Activated naive CD8-positive, alpha-beta T cell treated with anti-CD3 and anti-CD28 coated beads, Interleukin-2, amount 50 U/mL, for 24 hours (primary cell): ENCODE results near the gene COL6A5.

Experiments used
- ATAC-seq: fragments of 150-1000 bp; cut with Tn5 transposase; one replicate; pipeline ENCODE4 v1.10.0; 2021
- DNase-seq: peaks from one replicate; pipeline ENCODE4 v3.0.0; 2021
- H3K27ac Mint-ChIP-seq: one replicate; pipeline ENCODE4 v1.8.0; 2021; ENCODE audit warnings: mild to moderate bottlenecking, mixed read lengths
- H3K27me3 Mint-ChIP-seq: one replicate; pipeline ENCODE4 v1.8.0; 2021; ENCODE audit warnings: mixed read lengths
- H3K36me3 Mint-ChIP-seq: one replicate; pipeline ENCODE4 v1.8.0; 2021; ENCODE audit warnings: low read depth, mixed read lengths
- H3K4me1 Mint-ChIP-seq: one replicate; pipeline ENCODE4 v1.8.0; 2021; ENCODE audit warnings: mixed read lengths
- H3K4me3 Mint-ChIP-seq: one replicate; pipeline ENCODE4 v1.8.0; 2021; ENCODE audit warnings: mild to moderate bottlenecking, moderate library complexity, mixed read lengths
- H3K9me3 Mint-ChIP-seq: one replicate; pipeline ENCODE4 v1.8.0; 2021; ENCODE audit warnings: mixed read lengths

Gene COL6A5

DNA sequence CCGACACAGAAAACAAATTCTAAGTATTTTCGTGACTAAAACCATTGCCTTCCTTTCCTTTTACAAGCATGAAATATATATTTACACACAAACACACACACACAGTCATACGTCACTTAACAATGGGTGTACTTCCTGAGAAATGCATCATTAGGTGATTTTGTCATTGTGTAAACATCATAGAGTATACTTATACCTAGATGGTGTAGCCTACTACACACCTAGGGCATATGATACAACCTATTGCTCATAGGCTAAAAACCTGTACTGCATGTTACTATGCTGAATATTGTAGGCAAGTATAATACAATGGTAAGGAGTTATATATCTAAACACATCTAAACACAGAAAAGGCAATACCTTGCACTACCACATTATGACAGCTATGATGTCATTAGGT is 28.6 kb downstream of the COL6A5 start:
- Mint-ChIP-seq H3K36me3 (no peaks in the 10 kb centered on the region), H3K4me1 (no peaks in the 10 kb centered on the region), H3K27ac (no peak overlapping the region), H3K4me3 (no peak overlapping the region), H3K9me3 (no peaks in the 10 kb centered on the region), H3K27me3 (no peaks in the 10 kb centered on the region)
- no peak for DNase-seq
- ATAC-seq = no peak

DNA sequence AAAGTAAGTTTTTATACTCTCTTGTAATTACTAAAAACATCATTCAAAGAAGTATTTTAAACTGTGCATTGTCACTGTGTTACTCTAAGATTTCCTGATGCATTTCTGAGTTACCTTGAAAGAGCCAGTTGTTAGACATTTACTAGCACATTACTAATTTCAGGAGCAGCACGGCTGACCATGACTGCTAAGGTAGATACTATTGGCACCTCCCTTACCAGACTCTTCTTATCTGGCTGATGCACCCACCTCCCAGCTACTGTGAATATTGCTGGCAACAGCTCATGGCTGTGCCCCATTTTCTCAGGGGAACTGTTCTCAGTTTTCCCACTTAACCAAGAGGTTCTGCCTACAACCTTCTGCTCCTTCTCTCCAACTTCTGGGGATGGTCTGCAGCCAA is 29.4 kb downstream of the COL6A5 start:
- ATAC-seq (no peak), DNase-seq (no peak)
- Mint-ChIP-seq H3K9me3 (no peaks in the 10 kb centered on the region), H3K27ac (no peak overlapping the region), H3K27me3 (no peaks in the 10 kb centered on the region), H3K4me3 (no peak overlapping the region), H3K36me3 (no peaks in the 10 kb centered on the region), H3K4me1 (no peaks in the 10 kb centered on the region)

DNA sequence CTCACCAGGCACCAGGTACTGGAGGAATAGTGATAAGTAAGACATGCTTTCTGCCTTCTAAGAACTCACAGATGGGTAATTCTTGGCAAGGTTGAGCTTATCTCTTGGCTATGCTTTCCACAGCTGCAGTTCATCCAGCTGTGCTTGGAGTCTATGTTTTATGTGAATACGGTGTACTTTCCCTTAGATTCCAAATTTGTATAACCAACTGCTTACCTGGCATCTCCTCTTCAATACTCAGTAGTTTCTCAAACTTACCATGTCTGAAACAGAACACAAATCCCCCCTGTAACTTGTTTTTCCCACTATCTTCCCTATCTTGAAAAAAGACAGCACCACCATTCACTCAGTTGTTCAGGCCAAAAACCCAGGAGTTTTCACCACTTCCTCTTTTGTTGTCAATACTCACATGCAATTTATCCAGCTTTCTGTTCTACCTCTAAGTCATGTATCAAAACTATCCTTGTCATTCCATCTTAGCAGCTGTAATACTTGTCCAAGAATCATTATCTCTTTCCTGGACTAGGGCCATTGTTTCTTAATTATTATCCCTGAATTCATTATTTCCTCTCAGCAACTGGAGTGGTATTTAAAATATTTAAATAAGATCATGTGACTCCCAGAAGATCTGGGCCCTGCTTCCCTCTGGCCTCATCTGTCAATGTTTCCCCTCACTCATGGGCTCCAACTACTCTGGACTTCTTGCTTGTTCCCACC is 32.6 kb downstream of the COL6A5 start:
- Mint-ChIP-seq H3K27me3 (peaks cover 3% of the 10 kb centered on the region), H3K27ac (no peak overlapping the region), H3K36me3 (no peaks in the 10 kb centered on the region), H3K4me3 (no peak overlapping the region), H3K9me3 (no peaks in the 10 kb centered on the region), H3K4me1 (no peaks in the 10 kb centered on the region)
- DNase-seq (no peak), ATAC-seq (no peak)

DNA sequence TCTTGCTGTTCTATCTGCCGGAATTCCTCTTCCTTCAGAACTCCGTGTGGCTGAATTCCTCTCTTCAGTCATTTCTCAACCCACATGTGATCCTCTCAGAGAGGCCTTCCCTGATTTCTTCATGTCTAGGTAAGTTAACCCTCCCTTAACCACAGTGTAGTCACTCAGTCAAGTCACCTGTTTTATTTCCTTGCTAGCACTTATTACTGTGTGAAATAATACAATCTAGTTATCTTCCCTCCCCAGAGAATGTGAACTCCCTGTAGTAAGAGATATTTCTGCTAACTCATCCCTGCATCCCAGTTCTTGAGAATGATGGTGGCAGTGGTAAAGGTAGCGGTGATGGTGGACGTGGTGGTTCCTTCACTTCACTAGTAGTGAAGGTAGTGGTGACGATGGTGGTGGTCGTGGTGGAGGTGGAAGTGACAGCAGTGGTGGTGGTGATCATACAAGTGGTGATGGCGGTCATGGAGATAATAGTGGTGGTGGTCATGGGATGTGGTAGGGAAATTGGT is 33.3 kb downstream of the COL6A5 start:
- H3K9me3 Mint-ChIP-seq = no peaks in the 10 kb centered on the region
- no peak overlapping the region for H3K27ac Mint-ChIP-seq
- H3K27me3 Mint-ChIP-seq = peaks cover 3% of the 10 kb centered on the region
- DNase-seq (no peak), ATAC-seq (no peak)
- no peaks in the 10 kb centered on the region for H3K4me1 Mint-ChIP-seq
- H3K36me3 Mint-ChIP-seq = no peaks in the 10 kb centered on the region
- H3K4me3 Mint-ChIP-seq = no peak overlapping the region

DNA sequence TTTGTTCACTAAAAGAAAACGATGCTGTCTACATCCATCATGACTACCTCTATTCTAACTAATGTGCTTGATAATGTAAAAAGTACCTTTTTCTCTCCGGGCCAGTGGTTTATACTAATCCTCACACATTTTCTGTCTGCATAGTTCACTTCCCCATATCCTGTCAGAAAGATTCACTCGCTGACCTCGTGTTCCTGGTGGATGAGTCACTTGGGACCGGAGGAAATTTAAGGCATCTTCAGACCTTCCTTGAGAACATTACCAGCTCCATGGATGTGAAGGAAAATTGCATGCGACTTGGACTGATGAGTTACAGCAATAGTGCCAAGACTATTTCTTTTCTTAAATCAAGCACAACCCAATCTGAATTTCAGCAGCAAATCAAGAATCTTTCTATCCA is 33.8 kb downstream of the COL6A5 start:
- DNase-seq (no peak), ATAC-seq (no peak)
- Mint-ChIP-seq H3K4me3 (no peak overlapping the region), H3K4me1 (no peaks in the 10 kb centered on the region), H3K27me3 (peaks cover 6% of the 10 kb centered on the region), H3K36me3 (no peaks in the 10 kb centered on the region), H3K9me3 (no peaks in the 10 kb centered on the region), H3K27ac (no peak overlapping the region)

DNA sequence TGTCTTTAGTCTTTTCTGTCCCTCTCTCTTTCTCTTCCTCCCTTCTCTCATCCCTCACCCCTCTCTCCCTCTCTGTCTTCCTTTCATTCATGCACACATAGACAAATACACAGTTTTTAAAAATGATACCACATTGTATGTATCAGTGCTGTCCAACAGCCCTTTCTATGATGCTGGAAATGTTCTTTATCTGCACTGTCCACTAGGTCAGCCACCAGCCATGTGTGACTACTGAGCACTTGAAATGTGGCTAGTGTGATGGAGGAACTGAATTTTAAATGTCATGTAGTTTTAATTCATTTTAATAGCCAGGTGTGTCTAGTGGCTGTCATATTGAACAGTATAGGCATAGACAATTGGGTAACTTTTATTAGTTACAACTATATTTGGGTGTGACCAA is 34.9 kb downstream of the COL6A5 start:
- no peak overlapping the region for H3K27ac Mint-ChIP-seq
- ATAC-seq = no peak

DNA sequence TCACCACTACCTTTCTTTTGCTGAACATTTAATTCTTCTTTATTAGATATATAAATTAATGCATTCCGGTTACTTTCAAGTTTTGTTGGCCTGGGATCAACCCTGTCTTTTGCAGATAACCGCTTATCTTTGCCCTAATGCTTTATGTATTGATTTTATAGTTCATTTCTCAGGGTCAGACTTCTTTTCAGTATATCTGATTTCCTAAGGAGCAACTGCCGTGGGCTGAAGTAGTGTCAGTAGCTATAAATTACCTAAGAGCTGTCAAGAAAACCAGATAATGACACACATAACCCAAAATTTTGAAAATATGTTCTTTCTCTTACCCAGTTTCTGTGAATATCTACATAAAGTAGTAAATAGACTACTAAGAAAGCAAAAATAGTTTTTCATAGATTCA is 38.0 kb downstream of the COL6A5 start:
- no peaks in the 10 kb centered on the region for H3K36me3 Mint-ChIP-seq
- H3K4me3 Mint-ChIP-seq = no peak overlapping the region
- no peaks in the 10 kb centered on the region for H3K4me1 Mint-ChIP-seq
- DNase-seq = no peak
- H3K27me3 Mint-ChIP-seq = peaks cover 6% of the 10 kb centered on the region
- H3K9me3 Mint-ChIP-seq = no peaks in the 10 kb centered on the region
- no peak overlapping the region for H3K27ac Mint-ChIP-seq
- ATAC-seq = no peak

More for the DNA sequence above, 34.9 kb downstream of the COL6A5 start:
- H3K36me3 Mint-ChIP-seq = no peaks in the 10 kb centered on the region
- no peaks in the 10 kb centered on the region for H3K9me3 Mint-ChIP-seq
- DNase-seq = no peak
- peaks cover 6% of the 10 kb centered on the region for H3K27me3 Mint-ChIP-seq
- H3K4me1 Mint-ChIP-seq = no peaks in the 10 kb centered on the region
- no peak overlapping the region for H3K4me3 Mint-ChIP-seq

DNA sequence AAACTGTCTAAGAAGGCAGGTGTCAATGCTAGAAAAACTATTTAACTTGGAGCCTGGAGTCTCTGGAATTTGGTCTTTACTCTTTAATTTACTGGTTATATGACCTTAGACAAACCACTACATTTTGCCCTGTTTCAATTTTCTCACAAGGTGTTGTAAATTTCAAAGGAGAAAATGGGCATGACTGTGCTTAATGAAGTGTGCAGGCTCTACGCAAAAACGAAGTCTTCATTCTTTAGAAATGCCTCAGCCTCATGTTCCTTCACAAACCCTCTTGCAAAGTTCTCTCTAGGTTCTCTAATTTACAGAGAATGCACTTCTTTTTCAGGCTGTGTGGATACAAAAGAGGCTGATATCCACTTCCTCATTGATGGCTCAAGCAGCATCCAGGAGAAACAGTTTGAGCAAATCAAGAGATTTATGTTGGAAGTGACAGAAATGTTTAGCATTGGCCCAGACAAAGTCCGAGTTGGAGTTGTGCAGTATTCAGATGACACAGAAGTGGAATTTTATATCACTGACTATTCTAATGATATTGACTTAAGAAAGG is 39.1 kb downstream of the COL6A5 start:
- Mint-ChIP-seq H3K36me3 (no peaks in the 10 kb centered on the region), H3K4me3 (no peak overlapping the region), H3K27ac (no peak overlapping the region), H3K4me1 (no peaks in the 10 kb centered on the region), H3K9me3 (no peaks in the 10 kb centered on the region), H3K27me3 (peaks cover 6% of the 10 kb centered on the region)
- ATAC-seq (no peak), DNase-seq (no peak)

DNA sequence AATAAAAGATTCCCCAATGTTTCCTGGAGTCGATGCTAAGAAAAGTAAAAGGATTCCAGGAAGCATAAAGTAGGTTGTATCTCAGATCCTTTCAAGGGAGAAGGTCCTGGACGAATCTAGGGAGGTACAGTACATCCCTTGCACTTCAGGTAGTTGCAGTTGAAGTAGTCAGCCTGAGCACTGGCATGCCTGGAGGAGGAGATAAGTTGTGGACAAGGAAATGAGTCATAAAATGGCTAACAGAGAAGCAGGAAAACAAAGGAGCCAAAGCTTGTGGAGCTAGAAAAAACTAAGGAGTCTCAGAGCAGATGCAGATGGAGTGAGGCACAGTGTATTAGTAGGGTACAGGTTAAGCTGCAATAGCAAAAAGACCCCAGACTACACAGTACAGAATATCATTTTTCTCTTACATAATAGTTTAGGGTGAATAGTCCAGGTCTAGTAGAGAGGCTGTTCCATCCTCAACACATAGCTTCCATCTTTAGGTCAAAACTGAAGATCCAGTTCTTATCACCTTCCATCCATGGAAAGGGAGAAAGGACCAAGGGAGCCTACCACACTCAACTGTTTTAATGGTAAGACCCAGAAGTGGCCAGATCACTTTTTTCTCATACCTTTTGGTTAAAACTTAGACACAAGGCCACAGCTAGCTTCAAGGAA is 41.3 kb downstream of the COL6A5 start:
- Mint-ChIP-seq H3K9me3 (no peaks in the 10 kb centered on the region), H3K27me3 (peaks cover 6% of the 10 kb centered on the region), H3K36me3 (no peaks in the 10 kb centered on the region), H3K27ac (no peak overlapping the region), H3K4me1 (no peaks in the 10 kb centered on the region), H3K4me3 (no peak overlapping the region)
- no peak for DNase-seq
- no peak for ATAC-seq

DNA sequence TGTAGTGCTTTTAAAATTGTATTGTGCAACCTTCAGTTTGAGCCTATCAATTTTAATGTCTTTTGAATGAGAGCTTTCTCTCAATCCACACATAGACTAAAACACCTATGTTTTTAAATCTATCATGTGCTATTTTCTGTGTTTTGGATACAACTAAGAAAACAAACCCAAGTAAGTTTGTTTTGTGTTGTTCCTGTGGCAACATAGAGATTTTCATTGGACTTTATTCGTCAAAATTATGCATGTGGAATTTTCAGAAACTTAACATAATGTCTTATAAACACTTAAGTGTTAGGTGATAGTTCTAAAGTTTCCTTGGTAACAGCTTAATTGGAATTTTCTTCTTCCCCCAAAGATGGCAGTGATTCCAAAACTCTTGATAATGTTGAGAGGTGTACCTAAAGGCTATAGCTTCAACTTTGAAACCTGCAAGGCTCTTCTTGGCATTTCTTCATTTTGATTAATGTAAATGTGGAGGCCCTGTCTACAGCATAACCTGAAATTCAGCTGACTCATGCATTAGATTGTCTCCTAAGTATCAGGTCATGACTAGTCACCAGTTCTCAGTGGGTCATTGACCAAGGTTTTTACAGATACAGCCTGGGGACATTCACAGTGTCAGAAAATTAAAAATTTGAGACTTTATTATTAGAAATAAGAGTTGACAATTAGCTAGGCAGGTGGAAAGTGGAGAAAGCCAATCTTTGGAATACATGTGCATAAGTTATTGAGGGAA is 44.4 kb downstream of the COL6A5 start:
- no peaks in the 10 kb centered on the region for H3K9me3 Mint-ChIP-seq
- H3K27ac Mint-ChIP-seq = no peak overlapping the region
- no peaks in the 10 kb centered on the region for H3K36me3 Mint-ChIP-seq
- ATAC-seq (no peak), DNase-seq (no peak)
- H3K27me3 Mint-ChIP-seq = no peaks in the 10 kb centered on the region
- H3K4me1 Mint-ChIP-seq = no peaks in the 10 kb centered on the region
- H3K4me3 Mint-ChIP-seq = no peak overlapping the region

DNA sequence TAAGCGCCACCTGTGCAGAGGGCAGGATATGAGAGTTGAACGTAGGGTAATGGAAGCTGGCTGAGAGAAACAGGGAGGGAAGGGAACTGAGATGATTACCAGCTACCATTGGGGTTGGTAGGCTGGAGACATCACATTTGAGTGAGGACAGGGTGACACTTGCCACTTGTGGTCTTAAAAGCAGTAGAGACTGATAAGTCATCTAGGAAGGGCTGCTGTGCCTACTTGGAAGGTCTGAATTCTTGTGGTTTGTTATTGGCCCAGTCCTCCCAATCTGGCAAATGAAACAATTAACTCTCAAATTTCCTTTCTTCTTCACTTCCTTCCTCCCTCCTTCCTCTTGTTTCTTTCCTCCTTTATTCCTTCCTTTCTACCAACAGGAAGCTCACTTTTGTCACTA is 46.8 kb downstream of the COL6A5 start:
- H3K9me3 Mint-ChIP-seq = no peaks in the 10 kb centered on the region
- no peaks in the 10 kb centered on the region for H3K27me3 Mint-ChIP-seq
- no peak overlapping the region for H3K4me3 Mint-ChIP-seq
- ATAC-seq (no peak), DNase-seq (no peak)
- no peaks in the 10 kb centered on the region for H3K4me1 Mint-ChIP-seq
- H3K27ac Mint-ChIP-seq = no peak overlapping the region
- H3K36me3 Mint-ChIP-seq = no peaks in the 10 kb centered on the region

DNA sequence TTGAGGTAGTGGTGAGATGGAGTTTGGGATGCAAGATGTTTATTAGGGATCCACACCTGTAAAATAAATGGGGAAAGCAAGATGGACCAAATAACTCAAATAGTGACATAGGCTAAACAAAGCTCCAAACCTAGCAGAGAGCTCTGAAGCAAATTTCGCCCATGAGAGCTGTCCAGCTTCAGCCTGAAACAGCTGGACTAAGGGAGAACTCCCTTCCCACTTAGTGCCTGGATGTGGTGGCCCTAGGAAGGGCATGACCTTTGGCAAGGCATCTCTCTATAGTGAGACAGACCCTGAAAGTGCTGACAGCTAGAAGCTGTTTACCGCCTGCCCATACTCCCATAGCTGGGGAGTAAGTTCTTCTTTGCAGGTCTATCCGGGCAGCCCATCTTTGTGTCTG is 48.1 kb downstream of the COL6A5 start:
- ATAC-seq (no peak), DNase-seq (no peak)
- Mint-ChIP-seq H3K36me3 (no peaks in the 10 kb centered on the region), H3K4me1 (no peaks in the 10 kb centered on the region), H3K4me3 (no peak overlapping the region), H3K9me3 (no peaks in the 10 kb centered on the region), H3K27me3 (no peaks in the 10 kb centered on the region), H3K27ac (no peak overlapping the region)

DNA sequence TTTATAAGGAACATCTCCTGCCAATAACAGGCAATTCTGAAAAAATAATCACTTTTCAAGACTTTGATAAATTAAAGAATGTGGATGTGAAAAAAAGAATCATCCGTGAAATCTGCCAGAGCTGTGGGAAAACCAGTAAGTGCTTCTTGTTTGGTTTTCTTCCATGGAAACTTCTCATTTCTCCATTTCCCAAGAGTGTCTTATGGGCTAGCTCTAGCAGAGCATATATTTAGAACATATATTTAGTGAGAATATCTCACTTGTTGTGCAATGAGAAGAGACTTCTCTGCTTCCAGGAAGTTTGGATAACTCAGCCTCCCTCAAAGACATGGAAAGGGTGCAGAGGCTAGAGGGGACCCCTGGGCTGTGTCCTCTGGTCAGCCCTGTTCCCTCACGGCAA is 49.9 kb downstream of the COL6A5 start:
- no peak for DNase-seq
- no peaks in the 10 kb centered on the region for H3K36me3 Mint-ChIP-seq

DNA sequence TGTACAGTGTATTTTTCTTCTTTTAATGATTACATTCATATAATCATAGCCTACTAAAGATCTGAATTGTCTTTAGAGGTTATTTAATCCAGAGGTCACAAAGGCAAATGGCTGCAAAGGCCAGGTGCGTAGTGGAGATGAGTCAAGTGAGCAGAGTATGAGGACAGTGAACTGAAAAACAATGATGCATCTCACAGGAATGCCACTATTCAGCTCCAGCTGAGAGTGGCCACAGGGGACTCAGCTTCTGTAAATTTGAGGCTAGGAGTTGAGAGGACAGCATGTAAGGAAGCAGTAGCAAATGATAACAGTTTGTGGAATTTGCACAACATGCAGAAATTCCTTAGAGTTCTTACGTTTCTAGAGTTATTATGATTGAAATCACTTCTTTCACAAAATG is 50.4 kb downstream of the COL6A5 start:
- H3K9me3 Mint-ChIP-seq = no peaks in the 10 kb centered on the region
- H3K27ac Mint-ChIP-seq = no peak overlapping the region
- DNase-seq (no peak), ATAC-seq (no peak)
- H3K27me3 Mint-ChIP-seq = peaks cover 3% of the 10 kb centered on the region
- H3K36me3 Mint-ChIP-seq = no peaks in the 10 kb centered on the region
- H3K4me1 Mint-ChIP-seq = no peaks in the 10 kb centered on the region
- H3K4me3 Mint-ChIP-seq = no peak overlapping the region

More for the DNA sequence above, 49.9 kb downstream of the COL6A5 start:
- Mint-ChIP-seq H3K4me1 (no peaks in the 10 kb centered on the region), H3K4me3 (no peak overlapping the region), H3K27ac (no peak overlapping the region), H3K9me3 (no peaks in the 10 kb centered on the region), H3K27me3 (no peaks in the 10 kb centered on the region)
- ATAC-seq = no peak

DNA sequence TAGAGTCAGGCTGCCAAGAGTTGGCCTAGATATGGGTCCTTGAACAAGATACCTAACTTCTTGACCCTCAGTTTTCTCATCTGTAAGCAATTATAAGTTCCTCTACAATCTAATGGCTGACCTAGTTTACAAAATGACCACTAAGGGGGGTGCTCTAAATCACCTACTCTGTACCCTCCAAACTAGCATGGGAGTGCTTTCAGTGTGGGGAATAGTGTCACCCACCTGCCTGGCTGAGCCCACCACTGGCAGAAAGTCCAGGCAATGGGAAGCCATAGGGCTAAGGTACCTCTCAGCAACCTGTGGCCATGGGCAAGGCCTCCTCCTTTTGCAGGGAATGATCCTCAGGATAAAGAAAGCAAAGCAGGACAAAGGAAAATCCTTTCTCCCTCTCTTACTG is 58.9 kb downstream of the COL6A5 start:
- Mint-ChIP-seq H3K27ac (no peak overlapping the region), H3K36me3 (no peaks in the 10 kb centered on the region), H3K9me3 (peaks cover 20% of the 10 kb centered on the region), H3K4me1 (no peaks in the 10 kb centered on the region), H3K27me3 (peaks cover 6% of the 10 kb centered on the region), H3K4me3 (no peak overlapping the region)
- no peak for DNase-seq
- no peak for ATAC-seq
